Right kidney (tissue), 1 donor: ENCODE data around the gene MUC13.

Experiments used
- DNase-seq: peaks from one replicate; pipeline ENCODE4 v3.0.0-alpha.2; 2016

The MUC13 gene

DNA sequence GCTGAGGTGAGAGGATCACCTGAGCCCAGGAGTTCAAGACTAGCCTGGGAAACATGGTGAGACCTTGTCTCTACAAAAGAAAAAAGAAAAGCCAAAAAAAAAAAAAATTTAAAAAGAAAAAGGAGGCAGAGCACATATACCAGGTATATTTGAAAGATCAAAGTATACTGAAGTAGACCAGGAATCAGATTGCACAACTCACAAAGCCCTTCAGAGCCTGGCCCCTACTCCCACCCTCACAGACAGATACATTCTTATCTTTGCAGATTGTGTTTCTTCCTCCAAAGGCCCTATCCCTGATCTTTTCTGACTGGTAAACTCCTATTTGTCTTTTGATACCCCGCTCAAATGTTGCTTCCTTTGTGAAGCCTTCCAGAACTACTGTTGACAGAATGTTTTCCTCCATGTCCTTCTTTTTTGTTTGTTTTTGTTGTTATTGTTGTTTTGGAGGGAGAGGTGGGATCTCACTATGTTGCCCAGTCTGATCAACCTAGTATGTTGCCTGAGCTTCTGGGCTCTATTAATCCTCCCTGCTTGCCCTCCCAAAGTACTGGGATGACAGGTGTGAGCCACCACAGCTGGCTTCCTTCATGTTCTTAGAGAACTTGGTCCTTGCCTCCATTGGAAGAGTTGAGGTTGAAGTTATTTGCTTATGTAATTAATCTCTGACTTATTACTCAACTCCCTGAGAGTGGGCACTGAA, 37.6 kb downstream of the MUC13 start:
- DNase-seq: no peak

DNA sequence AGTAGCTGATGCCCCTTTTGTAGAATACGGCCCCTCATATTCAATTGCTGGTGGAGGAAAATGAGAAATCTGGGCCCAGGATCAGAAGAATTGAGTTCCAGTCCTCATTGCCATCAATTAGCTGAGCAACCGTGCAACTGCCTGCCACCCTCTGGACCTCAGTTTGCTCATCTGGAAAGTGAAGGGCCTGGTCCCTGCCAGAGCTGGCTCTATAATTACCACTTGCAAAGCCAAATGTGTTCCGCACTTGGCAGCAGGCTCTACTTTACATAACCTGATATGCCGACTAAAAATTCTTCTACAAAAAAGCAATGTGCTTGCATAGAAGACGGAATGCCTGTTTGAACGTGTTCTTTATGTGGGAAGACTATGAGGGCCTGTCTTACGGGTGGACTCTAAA, 38.8 kb downstream of the MUC13 start:
- DNase-seq: no peak

GRCh38 chr3:124893526-124893925, 41.0 kb downstream of the MUC13 start:
- DNase-seq: no peak

GRCh38 chr3:124890573-124891190, 43.9 kb downstream of the MUC13 start:
- DNase-seq: no peak

- DNase-seq: no peak
Measured at GRCh38 chr3:124888482-124889441, 45.8 kb downstream of the MUC13 start.

GRCh38 chr3:124887932-124888298, 46.6 kb downstream of the MUC13 start:
- DNase-seq: no peak

DNA sequence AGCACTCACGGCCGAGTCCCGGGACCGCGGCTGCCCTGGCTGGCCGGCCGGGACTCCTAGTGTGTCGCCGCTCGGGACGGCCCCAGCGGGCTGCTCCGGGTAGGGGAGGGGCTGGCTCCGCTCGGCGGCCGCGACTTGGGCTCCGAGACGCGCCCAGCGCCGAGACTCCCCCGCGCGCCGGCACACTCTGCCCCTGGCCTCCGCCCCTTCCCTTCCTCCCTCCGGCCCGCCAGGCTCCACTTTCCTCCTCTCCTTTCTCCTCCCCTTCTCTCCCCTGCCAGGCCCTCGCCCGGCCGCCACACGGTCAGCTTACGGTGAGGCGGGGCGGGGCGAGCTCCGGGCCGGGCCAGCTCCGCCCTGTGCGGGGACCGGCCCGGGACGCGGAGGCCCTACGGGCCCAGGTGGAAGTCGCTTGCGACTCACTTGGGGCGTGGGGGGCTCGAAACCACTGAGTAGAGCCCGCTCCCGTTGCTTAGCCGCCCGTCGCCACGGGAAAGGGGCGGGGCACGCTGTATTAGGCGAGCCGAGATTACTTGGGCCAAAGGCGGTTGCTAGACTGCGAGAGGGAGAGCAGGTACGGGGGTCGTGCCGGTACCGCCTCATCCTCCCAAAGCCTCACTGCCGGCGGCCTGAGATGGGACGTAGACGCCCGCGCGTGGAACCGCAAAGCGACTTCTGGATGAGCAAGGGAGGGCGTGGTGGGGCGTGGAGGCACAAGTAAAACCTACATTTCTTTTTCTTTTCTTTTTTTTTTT, 47.2 kb downstream of the MUC13 start, which contains the start of gene ITGB5:
Gene ITGB5 (minus strand): TSS at position 189 of the 755 bp plus-strand sequence. CDS start 365 bp downstream, outside the sequence.
- DNase-seq: peak; percentile 96

GRCh38 chr3:124886168-124887056, 48.1 kb downstream of the MUC13 start:
- peak; percentile 86 for DNase-seq

- peak; percentile 68 for DNase-seq
Measured at GRCh38 chr3:124885466-124886167, 48.9 kb downstream of the MUC13 start.

GRCh38 chr3:124884474-124885101, 50.0 kb downstream of the MUC13 start:
- DNase-seq: no peak

- no peak for DNase-seq
Measured at GRCh38 chr3:124883766-124884473, 50.6 kb downstream of the MUC13 start.

DNA sequence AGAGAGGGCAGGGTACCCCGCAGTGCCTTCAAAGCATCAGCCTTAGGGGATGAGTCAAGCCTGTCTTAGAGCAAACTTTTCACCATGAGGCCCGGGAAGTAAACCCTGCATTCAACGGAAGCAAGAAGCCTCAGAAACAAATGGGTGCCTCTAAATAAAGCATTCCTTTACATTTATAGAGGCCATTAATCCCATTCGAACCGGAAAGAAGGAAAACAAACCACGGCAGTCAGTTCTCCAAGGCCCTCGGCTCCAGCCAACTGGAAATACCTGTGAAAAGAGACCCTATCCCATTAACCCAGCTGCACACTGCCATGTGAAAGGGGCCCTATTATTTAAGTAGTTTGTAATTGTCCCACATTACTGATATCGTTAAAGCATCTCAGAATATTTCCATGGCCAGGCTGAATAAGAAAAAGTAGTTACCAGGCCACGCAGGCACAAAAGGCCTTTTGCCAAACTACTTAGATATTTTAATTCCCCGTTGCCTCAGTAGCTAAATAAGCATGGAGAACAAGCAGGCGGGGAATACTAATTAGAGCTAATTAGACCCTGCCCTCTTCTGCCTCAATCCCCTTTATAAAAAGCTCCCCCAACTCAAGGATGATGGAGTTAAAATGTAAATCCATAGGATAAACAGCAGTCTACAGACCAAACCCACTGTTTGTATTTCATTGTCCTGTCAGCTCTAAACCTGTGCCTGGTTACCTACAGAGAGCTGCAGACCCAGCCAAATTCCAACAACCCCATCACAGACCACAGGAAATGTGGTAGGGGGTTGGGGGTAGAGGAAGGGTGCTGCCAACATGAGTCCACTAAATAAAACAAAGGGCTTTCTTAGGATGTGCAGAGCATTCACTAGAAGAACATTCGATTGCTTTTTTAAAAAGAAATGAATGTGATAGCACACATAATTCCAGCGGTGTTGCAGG, 51.5 kb downstream of the MUC13 start:
- DNase-seq: no peak

- DNase-seq: no peak
Measured at GRCh38 chr3:124881976-124882697, 52.4 kb downstream of the MUC13 start.

- DNase-seq: no peak
Measured at GRCh38 chr3:124879337-124879680, 55.2 kb downstream of the MUC13 start.

DNA sequence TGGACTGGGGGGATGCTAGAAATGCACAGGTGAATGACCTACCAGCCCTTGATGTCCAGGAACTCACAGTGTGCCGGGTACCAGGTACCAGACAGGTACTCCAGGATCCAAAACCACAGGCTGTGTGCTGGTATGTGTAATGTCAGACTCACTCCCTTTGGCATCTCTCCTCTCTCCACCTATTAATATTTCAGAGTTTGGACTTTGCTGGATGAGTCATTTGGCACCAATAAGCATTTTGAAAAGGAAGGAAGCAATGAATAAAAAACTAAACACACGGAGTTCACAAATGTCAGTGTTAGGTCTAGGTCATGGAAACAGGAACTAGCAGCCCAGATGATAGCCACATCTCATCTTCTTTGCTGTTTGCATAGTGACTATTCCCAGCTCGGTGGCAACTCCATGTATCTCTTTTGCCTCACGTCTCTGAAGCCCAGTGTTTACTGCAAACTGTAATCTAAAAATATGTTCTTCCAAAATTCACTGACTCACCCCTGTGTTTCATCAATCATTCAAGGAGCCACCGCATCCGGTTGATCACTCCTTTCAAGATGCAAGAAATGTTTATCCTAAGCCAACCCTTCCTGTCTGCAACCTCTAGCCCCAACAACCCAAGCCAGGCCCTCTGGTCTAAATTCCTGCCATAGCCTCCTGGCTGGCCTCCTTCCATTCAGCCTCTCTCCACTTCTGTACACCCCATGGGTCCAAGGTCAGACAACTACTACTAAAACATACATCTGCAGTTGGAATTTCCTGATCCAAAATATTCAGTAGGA, 55.8 kb downstream of the MUC13 start:
- no peak for DNase-seq

DNA sequence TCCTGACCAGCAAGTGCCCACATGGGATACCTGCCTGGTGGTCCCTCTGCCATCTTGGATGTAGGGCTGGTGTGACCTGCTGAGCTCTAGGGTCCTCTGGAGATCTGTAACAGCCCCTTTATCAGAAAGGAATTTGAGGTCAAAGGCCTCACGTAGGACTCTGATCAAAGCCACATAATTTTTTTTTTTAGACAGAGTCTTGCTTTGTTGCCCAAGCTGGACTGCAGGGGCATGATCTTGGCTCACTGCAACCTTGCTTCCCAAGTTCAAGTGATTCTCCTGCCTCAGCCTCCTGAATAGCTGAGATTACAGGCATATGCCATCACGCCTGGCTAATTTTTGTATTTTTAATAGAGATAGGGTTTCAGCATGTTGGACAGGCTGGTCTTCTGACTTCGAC, 56.9 kb downstream of the MUC13 start:
- no peak for DNase-seq

DNA sequence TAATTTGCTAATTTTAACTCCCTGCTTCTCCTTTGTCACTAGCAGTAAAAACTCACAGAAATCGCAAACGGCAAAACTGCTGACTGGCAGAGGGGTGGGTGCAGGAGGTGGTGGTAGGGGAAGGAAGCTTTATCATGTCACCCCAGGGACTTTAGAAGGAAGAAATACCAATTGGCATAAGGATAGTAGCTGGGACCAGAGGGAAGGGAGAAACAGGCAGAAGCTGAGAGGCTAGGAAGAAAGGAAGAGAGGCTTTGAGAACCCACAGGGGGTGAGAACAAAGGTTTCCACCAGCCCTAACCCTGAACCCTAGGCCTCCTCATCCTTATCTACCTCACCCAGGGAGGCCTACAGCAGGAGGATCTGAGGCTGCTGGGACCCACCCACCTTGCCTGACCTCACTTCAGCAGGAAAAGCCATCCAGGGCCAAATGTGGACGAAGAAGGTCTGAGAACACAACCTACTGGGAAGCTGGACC, 58.1 kb downstream of the MUC13 start:
- DNase-seq: no peak
